Kasumi-1 (cell line): ENCODE data around the gene SPDYE2B.
"Not testable (repeated sequence)": the region's sequence is repeated elsewhere in the genome, so short reads cannot be mapped to it uniquely, and the experiment has no call there.

ENCODE experiments used
- DNase-seq, 2 experiments: peaks; one replicate each; lab custom pipeline; 2025; lab: John Stamatoyannopoulos, UW

Gene SPDYE2B

GRCh38 chr7:102698962-102699750 is 49.0 kb downstream of the SPDYE2B start:
- DNase-seq = not testable (repeated sequence)
